HepG2 (cell line): ENCODE measurements around the gene RAPGEF5. TPM values are rescaled to one million over a fixed set of nuclear protein-coding genes. Genes with fewer than 3 reads are reported as not detected.

Source experiments
- ATAC-seq: fragments of 200-7000 bp; cut with Tn5 transposase; 3 replicates; pipeline ENCODE4 v1.9.1; 2020; ENCODE audit warnings: mild to moderate bottlenecking, moderate library complexity
- BruUV-seq: library from RNA; stranded (reverse); fragments of 400-500 nt; replicated peaks from 2 replicates; lab custom pipeline; 2021; lab: Mats Ljungman, UMichigan
- CTCF ChIA-PET: fragments of 300-600 bp; formaldehyde crosslinking; extraction: SDS; loops from one replicate; lab custom pipeline; 2021; ENCODE audit warnings: low total read pairs, inconsistent platforms, low intra/inter-chr PET ratio; lab: Yijun Ruan, JAX
- POLR2A ChIA-PET: fragments of 350-600 bp; sonication (Branson Sonifier 250); formaldehyde crosslinking; loops from one replicate; lab custom pipeline; 2020; ENCODE audit warnings: antibody characterized with exemption, inconsistent platforms; lab: Yijun Ruan, JAX
- DNase-seq: peaks from one replicate; pipeline ENCODE4 v3.0.0-alpha.2; 2015; ENCODE audit warnings: low spot score
- FAIRE-seq: peaks from 3 replicates; lab custom pipeline; 2011; peaks lifted over from hg19 to GRCh38; lab: Jason Lieb, UNC
- H2AFZ ChIP-seq: one replicate; pipeline ENCODE4 v1.6.1; 2011; ENCODE audit warnings: low read length, inconsistent platforms
- H3K27ac ChIP-seq: fragments of 300-600 bp; 3 replicates; pipeline ENCODE4 v1.8.0; 2011; ENCODE audit warnings: mixed run types, mild to moderate bottlenecking, mixed read lengths, low read length, inconsistent platforms; ENCODE audit not compliant: insufficient read depth; ENCODE audit errors: extremely low read length
- H3K27me3 ChIP-seq, 2 experiments: fragments of 200-600 bp in 1 of 2; 2 replicates in 1 of 2; 3 replicates in 1 of 2; pipeline versions ENCODE4 v1.6.0 to v1.8.0; 2011; ENCODE audit warnings: low read length in 2 of 2, mild to moderate bottlenecking in 2 of 2, moderate library complexity in 2 of 2, inconsistent platforms in 1 of 2; ENCODE audit not compliant: insufficient read depth in 2 of 2, control insufficient read depth in 1 of 2
- H3K36me3 ChIP-seq, 2 experiments: fragments of 200-600 bp in 1 of 2; replicated peaks in 1 of 2; 2 replicates in 1 of 2; 3 replicates in 1 of 2; pipeline versions ENCODE4 v1.5.1 to v1.8.0; 2011; ENCODE audit warnings: low read length in 2 of 2, inconsistent platforms in 1 of 2; ENCODE audit not compliant: insufficient read depth in 2 of 2, control insufficient read depth in 1 of 2
- H3K4me1 ChIP-seq: 2 replicates; pipeline ENCODE4 v1.5.1; 2012; ENCODE audit warnings: low read length, inconsistent platforms; ENCODE audit not compliant: insufficient read depth
- H3K4me2 ChIP-seq: 2 replicates; pipeline ENCODE4 v1.6.0; 2011; ENCODE audit warnings: low read depth, low read length, inconsistent platforms
- H3K4me3 ChIP-seq, 3 experiments: fragments of 200-600 bp in 1 of 3; sonication (generic), shearing (Covaris generic) in 1 of 3; replicated peaks in 1 of 3; 2 replicates each; pipeline ENCODE4 v1.5.1; 2011 to 2016; ENCODE audit warnings: low read length in 3 of 3, inconsistent platforms in 2 of 3, low read depth in 2 of 3, mild to moderate bottlenecking in 2 of 3, control low read depth in 1 of 3, mixed read lengths in 1 of 3; ENCODE audit not compliant: insufficient read depth in 1 of 3
- H3K79me2 ChIP-seq: one replicate; pipeline ENCODE4 v1.6.1; 2011; ENCODE audit warnings: low read length, inconsistent platforms; ENCODE audit not compliant: insufficient read depth
- H3K9ac ChIP-seq: 2 replicates; pipeline ENCODE4 v1.6.0; 2011; ENCODE audit warnings: mild to moderate bottlenecking, low read depth, low read length, inconsistent platforms; ENCODE audit not compliant: insufficient read depth
- H3K9me3 ChIP-seq: 2 replicates; pipeline ENCODE4 v1.5.1; 2012; ENCODE audit warnings: mild to moderate bottlenecking, low read length
- H4K20me1 ChIP-seq: 2 replicates; pipeline ENCODE4 v1.6.0; 2011; ENCODE audit warnings: inconsistent platforms, mild to moderate bottlenecking, low read length, moderate library complexity; ENCODE audit not compliant: insufficient read depth
- AHDC1 ChIP-seq: sonication (generic); formaldehyde crosslinking; IDR thresholded peaks from 2 replicates; pipeline ENCODE4 v1.5.1; 2020; ENCODE audit warnings: mild to moderate bottlenecking, missing genetic modification reagents, borderline replicate concordance
- CBX5 ChIP-seq: sonication (generic); formaldehyde crosslinking; IDR thresholded peaks from 2 replicates; pipeline ENCODE4 v1.4.0; 2020; ENCODE audit warnings: missing genetic modification reagents, borderline replicate concordance
- ETV5 ChIP-seq: IDR thresholded peaks from 2 replicates; pipeline ENCODE4 v1.6.1; 2018; ENCODE audit warnings: missing biosample characterization, missing genetic modification reagents, inconsistent platforms, borderline replicate concordance
- FOXC1 ChIP-seq: sonication (generic); formaldehyde crosslinking; IDR thresholded peaks from 2 replicates; pipeline ENCODE4 v1.8.0; 2022; ENCODE audit warnings: mild to moderate bottlenecking, missing genetic modification reagents, borderline replicate concordance
- IRF9 ChIP-seq: sonication (generic); formaldehyde crosslinking; IDR thresholded peaks from 2 replicates; pipeline ENCODE4 v1.8.0; 2022; ENCODE audit warnings: missing genetic modification reagents, mild to moderate bottlenecking, borderline replicate concordance
- NCOA5 ChIP-seq: sonication (generic); formaldehyde crosslinking; IDR thresholded peaks from 2 replicates; pipeline ENCODE4 v1.4.0; 2020; ENCODE audit warnings: missing genetic modification reagents
- SIX1 ChIP-seq: sonication (generic); formaldehyde crosslinking; IDR thresholded peaks from 2 replicates; pipeline ENCODE4 v1.4.0; 2020; ENCODE audit warnings: missing genetic modification reagents, borderline replicate concordance
- ZBTB25 ChIP-seq: IDR thresholded peaks from 2 replicates; pipeline ENCODE4 v1.6.1; 2018; ENCODE audit warnings: missing genetic modification reagents
- ZNF329 ChIP-seq: sonication (generic); formaldehyde crosslinking; IDR thresholded peaks from 2 replicates; pipeline ENCODE4 v1.9.0; 2021; ENCODE audit warnings: low read depth, mild to moderate bottlenecking, missing genetic modification reagents
- ZNF331 ChIP-seq: sonication (generic); formaldehyde crosslinking; IDR thresholded peaks from 2 replicates; pipeline ENCODE4 v1.4.0; 2020; ENCODE audit warnings: missing genetic modification reagents
- ZNF34 ChIP-seq: sonication (generic); formaldehyde crosslinking; IDR thresholded peaks from 2 replicates; pipeline ENCODE4 v1.4.0; 2020; ENCODE audit warnings: mild to moderate bottlenecking, missing genetic modification reagents, borderline replicate concordance
- ZNF513 ChIP-seq: sonication (generic); formaldehyde crosslinking; conservative IDR thresholded peaks from 2 replicates; pipeline ENCODE4 v1.5.0; 2020; ENCODE audit warnings: missing genetic modification reagents
- ZNF691 ChIP-seq: sonication (generic); formaldehyde crosslinking; IDR thresholded peaks from 2 replicates; pipeline ENCODE4 v1.4.0; 2020; ENCODE audit warnings: missing genetic modification reagents, low read depth, mild to moderate bottlenecking, borderline replicate concordance
- ZNF773 ChIP-seq: sonication (generic); formaldehyde crosslinking; IDR thresholded peaks from 2 replicates; pipeline ENCODE4 v1.4.0; 2020; ENCODE audit warnings: missing genetic modification reagents, borderline replicate concordance
- ZSCAN9 ChIP-seq: IDR thresholded peaks from 2 replicates; pipeline ENCODE4 v1.6.1; 2016; ENCODE audit warnings: borderline replicate concordance
- WGBS: methylation state at CpG from one replicate; pipeline ENCODE4 v1.1.6; 2017; ENCODE audit warnings: low lambda C conversion rate; 5-methylcytosine and 5-hydroxymethylcytosine counted together
- in situ Hi-C: cut with HindIII; loops from 2 replicates; pipeline ENCODE4 v1.10.0; 2017; ENCODE audit warnings: low pct_unique_long_range_greater_than_20kb; ENCODE audit not compliant: extremely low pct_ligation_motif_present
- intact Hi-C: fragments of 100-400 bp; cut with micrococcal nuclease; formaldehyde crosslinking; loops from one replicate; pipeline ENCODE4 v1.10.0; 2022; ENCODE audit not compliant: unreplicated experiment
- polyA plus RNA-seq, 8 experiments: library from polyadenylated mRNA; depleted of rRNA in 3 of 8; stranded (reverse) in 7 of 8; unstranded in 1 of 8; fragments of >200 nt; fragmentation: Illumina TruSeq in 4 of 8; extraction: Trizol in 4 of 8; gene quantifications; 2 replicates each; pipeline versions ENCODE4 v1.2.1 to v1.2.3, GENCODE V29; 2011 to 2016; ENCODE audit warnings: low read depth in 4 of 8, missing spikeins in 1 of 8, mixed read lengths in 1 of 8; ENCODE audit not compliant: insufficient read depth in 1 of 8
- total RNA-seq, 5 experiments: library from RNA; depleted of rRNA; stranded (reverse); fragments of >200 nt; fragmentation: Illumina TruSeq; extraction: Trizol; gene quantifications; 2 replicates each; pipeline ENCODE4 v1.2.3, GENCODE V29; 2016; ENCODE audit warnings: low read depth in 1 of 5

The RAPGEF5 gene
- total and polyA plus RNA-seq, 2 of the 13 experiments (the other 11 are each of a cell fraction or from before 2014, with no cell fraction given) = 17.1 to 23.4 TPM

- Histone ChIP-seq H4K20me1 (no peaks in the 10 kb centered on the region; the same call in 1 of the 2 replicates), H3K4me3 (no peak overlapping the region), H3K9ac (no peak overlapping the region), H3K27ac (no peak overlapping the region), H3K36me3 (peaks cover 11 to 65% of the 10 kb centered on the region in 2 experiments), H3K79me2 (no peaks in the 10 kb centered on the region), H2AFZ (no peak overlapping the region), H3K9me3 (no peaks in the 10 kb centered on the region), H3K4me1 (peaks cover 29% of the 10 kb centered on the region), H3K27me3 (no peaks in the 10 kb centered on the region), H3K4me2 (no peak overlapping the region)
- ChIA-PET POLR2A (no interaction called here), CTCF (no interaction called here)
- ATAC-seq (no peak), DNase-seq (no peak), FAIRE-seq (no peak)
- in situ Hi-C loops (no loop called here), intact Hi-C loops (no loop called here)
- WGBS = 97% methylated on average over 4 of the region's 4 CpGs
- BruUV-seq = no TSS peak
- TF ChIP-seq ZBTB25 (no peak), ETV5 (CRISPR knock-in tag) (no peak), ZNF329 (CRISPR knock-in tag) (no peak), ZNF331 (CRISPR knock-in tag) (no peak), ZSCAN9 (CRISPR knock-in tag) (no peak), ZNF691 (CRISPR knock-in tag) (no peak), ZNF34 (CRISPR knock-in tag) (no peak), NCOA5 (CRISPR knock-in tag) (no peak), ZNF513 (CRISPR knock-in tag) (no peak), AHDC1 (CRISPR knock-in tag) (no peak), IRF9 (no peak), ZNF773 (CRISPR knock-in tag) (no peak), SIX1 (CRISPR knock-in tag) (no peak), FOXC1 (no peak), CBX5 (CRISPR knock-in tag) (no peak)
Measured at GRCh38 chr7:22219036-22219435, 137.9 kb downstream of the RAPGEF5 start.
